Common myeloid progenitor, CD34-positive (primary cell): ENCODE measurements around the gene CYTH2.
"Not testable (repeated sequence)": the region's sequence is repeated elsewhere in the genome, so short reads cannot be mapped to it uniquely, and the experiment has no call there.

ENCODE experiments used
- CTCF ChIA-PET: fragments of 350-600 bp; sonication (Branson Sonifier 250); formaldehyde crosslinking; loops from one replicate; lab custom pipeline; 2021; ENCODE audit warnings: antibody characterized with exemption; lab: Charles Lee
- POLR2A ChIA-PET: fragments of 350-600 bp; sonication (Branson Sonifier 250); formaldehyde crosslinking; loops from one replicate; lab custom pipeline; 2021; ENCODE audit warnings: antibody characterized with exemption; lab: Charles Lee
- DNase-seq, 3 donors: peaks; one replicate each; pipeline versions ENCODE4 v3.0.0 to v3.0.0-alpha.2; 2013
- H3K27ac ChIP-seq, 2 experiments: 1 replicate in 1 of 2; 2 replicates in 1 of 2; pipeline ENCODE4 v1.7.0; 2013; ENCODE audit warnings: inconsistent platforms in 2 of 2, low read length in 2 of 2, mild to moderate bottlenecking in 2 of 2, low read depth in 1 of 2, moderate library complexity in 1 of 2; ENCODE audit not compliant: severe bottlenecking in 2 of 2, insufficient read depth in 1 of 2, poor library complexity in 1 of 2
- H3K27me3 ChIP-seq, 5 experiments: replicated peaks in 2 of 5; 1 replicate in 3 of 5; 2 replicates in 2 of 5; pipeline versions ENCODE4 v1.6.1 to v1.7.0; 2013; ENCODE audit warnings: low read length in 4 of 5, mild to moderate bottlenecking in 2 of 5, moderate library complexity in 2 of 5, inconsistent platforms in 1 of 5; ENCODE audit not compliant: insufficient read depth in 5 of 5, control insufficient read depth in 4 of 5
- H3K36me3 ChIP-seq, 4 experiments: 1 replicate in 2 of 4; 2 replicates in 2 of 4; pipeline versions ENCODE4 v1.6.1 to v1.7.0; 2013; ENCODE audit warnings: low read length in 3 of 4, control low read depth in 1 of 4, mild to moderate bottlenecking in 1 of 4; ENCODE audit not compliant: control insufficient read depth in 4 of 4, insufficient read depth in 4 of 4
- H3K4me1 ChIP-seq, 4 experiments: 1 replicate in 3 of 4; 2 replicates in 1 of 4; pipeline versions ENCODE4 v1.6.1 to v1.7.1; 2013; ENCODE audit warnings: low read length in 3 of 4, mild to moderate bottlenecking in 3 of 4, control low read depth in 1 of 4, inconsistent platforms in 1 of 4, moderate library complexity in 1 of 4; ENCODE audit not compliant: control insufficient read depth in 4 of 4, insufficient read depth in 4 of 4; ENCODE audit errors: control extremely low read depth in 1 of 4
- H3K4me3 ChIP-seq, 7 experiments: 1 replicate in 4 of 7; 2 replicates in 3 of 7; pipeline versions ENCODE4 v1.5.1 to v1.7.0; 2013; ENCODE audit warnings: mild to moderate bottlenecking in 7 of 7, low read length in 6 of 7, moderate library complexity in 6 of 7, inconsistent platforms in 2 of 7, low read depth in 2 of 7, control low read depth in 1 of 7; ENCODE audit not compliant: insufficient read depth in 4 of 7, control insufficient read depth in 1 of 7; ENCODE audit errors: extremely low read depth in 1 of 7
- H3K9me3 ChIP-seq, 5 experiments: 1 replicate in 4 of 5; 2 replicates in 1 of 5; pipeline versions ENCODE4 v1.6.1 to v1.7.1; 2013; ENCODE audit warnings: low read length in 4 of 5, mild to moderate bottlenecking in 2 of 5, inconsistent platforms in 1 of 5, low read depth in 1 of 5, moderate library complexity in 1 of 5; ENCODE audit not compliant: control insufficient read depth in 4 of 5, insufficient read depth in 2 of 5; ENCODE audit errors: control extremely low read depth in 1 of 5
- WGBS: methylation state at CpG from one replicate; pipeline ENCODE4 v1.1.5; 2013; ENCODE audit not compliant: insufficient coverage; 5-methylcytosine and 5-hydroxymethylcytosine counted together

The CYTH2 gene

DNA sequence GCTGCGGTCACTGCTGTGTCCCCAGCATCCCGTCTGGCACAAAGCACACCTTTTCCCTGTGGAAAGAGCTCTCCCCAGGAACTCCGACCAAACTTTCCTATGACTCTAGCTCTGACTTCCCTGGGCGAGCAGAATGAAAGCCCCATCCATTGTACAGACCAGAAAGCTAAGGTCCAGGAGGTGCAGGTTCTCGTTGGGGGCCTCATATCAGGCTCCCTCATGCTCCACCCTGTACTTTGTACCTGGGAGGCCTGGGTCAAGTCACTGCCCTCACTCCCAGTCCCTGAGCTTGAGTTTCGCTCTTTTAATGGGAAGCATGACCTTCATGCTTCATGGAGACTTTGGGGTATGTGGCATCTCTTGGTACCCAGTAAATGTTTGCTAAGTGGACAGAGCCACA, 18.4 kb downstream of the CYTH2 start:
- ChIA-PET CTCF (interaction anchor here (0.8 to 7.5 kb wide), 8 partner anchors 9 to 158 kb away, joined by 3 to 98 read pairs (median 4); partner anchors contain the start of gene CA11), POLR2A (no interaction called here)
- Histone ChIP-seq H3K27me3 (peaks cover 0 to 13% (median 0%) of the 10 kb centered on the region in 5 experiments), H3K4me1 (peaks cover 0 to 26% (median 20%) of the 10 kb centered on the region in 4 experiments), H3K36me3 (no peaks in the 10 kb centered on the region), H3K27ac (no peak overlapping the region), H3K9me3 (no peaks in the 10 kb centered on the region), H3K4me3 (no peak overlapping the region)
- WGBS: 96% methylated on average over 6 of the region's 6 CpGs
- DNase-seq: no peak

DNA sequence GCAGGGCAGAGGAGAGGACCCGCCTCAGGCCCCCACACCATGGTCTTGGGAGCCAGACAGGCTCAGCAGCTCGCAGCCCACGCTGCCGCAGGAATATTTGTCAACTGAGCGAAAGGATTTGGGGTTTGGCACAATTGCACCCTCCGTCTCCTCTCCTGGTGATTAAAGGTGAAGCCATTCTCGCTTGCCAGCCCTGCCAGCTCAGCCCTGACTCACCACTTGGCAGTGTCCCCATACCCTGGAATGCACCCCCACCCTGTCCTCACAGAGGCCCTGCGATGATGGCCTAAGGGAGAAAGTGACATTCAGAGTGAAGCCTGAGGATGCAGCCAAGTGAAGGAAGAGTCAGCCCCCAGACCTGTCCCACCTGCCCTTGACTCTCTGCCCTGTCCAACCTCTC, 18.8 kb downstream of the CYTH2 start:
- 93% methylated on average over 5 of the region's 8 CpGs for WGBS
- Histone ChIP-seq H3K36me3 (no peaks in the 10 kb centered on the region), H3K9me3 (no peaks in the 10 kb centered on the region), H3K27me3 (peaks cover 0 to 14% (median 0%) of the 10 kb centered on the region in 5 experiments), H3K4me3 (no peak overlapping the region), H3K27ac (no peak overlapping the region), H3K4me1 (peaks cover 0 to 30% (median 23%) of the 10 kb centered on the region in 4 experiments)
- ChIA-PET POLR2A (no interaction called here), CTCF (interaction anchor here (0.8 to 7.5 kb wide), 9 partner anchors 8 to 158 kb away, joined by 3 to 98 read pairs (median 4); partner anchors contain the start of gene CA11)
- DNase-seq: no peak

DNA sequence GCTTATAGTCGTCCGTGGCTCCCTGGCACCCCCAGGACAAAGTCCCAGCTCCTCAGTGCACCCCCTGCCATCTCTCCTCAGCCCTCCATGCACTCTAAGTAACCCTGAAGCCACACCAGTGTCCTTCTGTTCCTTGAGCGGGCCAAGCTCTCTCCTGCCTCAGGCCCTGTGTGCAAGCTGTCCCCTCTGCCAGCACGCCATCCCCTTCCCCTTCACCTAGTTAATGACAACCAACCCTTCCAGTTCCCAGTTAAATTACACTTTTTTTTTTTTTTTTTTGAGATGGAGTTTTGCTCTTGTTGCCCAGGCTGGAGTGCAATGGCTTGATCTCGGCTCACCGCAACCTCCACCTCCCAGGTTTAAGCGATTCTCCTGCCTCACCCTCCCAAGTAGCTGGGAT, 19.3 kb downstream of the CYTH2 start:
- H3K4me3 ChIP-seq, H3K9me3 ChIP-seq, H3K27ac ChIP-seq, H3K36me3 ChIP-seq, DNase-seq, POLR2A ChIA-PET: not testable (repeated sequence)
- Histone ChIP-seq H3K4me1 (peaks cover 0 to 30% (median 24%) of the 10 kb centered on the region in 4 experiments), H3K27me3 (peaks cover 0 to 14% (median 0%) of the 10 kb centered on the region in 5 experiments)
- CTCF ChIA-PET: interaction anchor here (0.6 to 7.5 kb wide), 7 partner anchors 9 to 221 kb away, joined by 3 to 98 read pairs (median 4); no protein-coding TSS in a partner anchor
- 100% methylated on average over 6 of the region's 7 CpGs for WGBS

DNA sequence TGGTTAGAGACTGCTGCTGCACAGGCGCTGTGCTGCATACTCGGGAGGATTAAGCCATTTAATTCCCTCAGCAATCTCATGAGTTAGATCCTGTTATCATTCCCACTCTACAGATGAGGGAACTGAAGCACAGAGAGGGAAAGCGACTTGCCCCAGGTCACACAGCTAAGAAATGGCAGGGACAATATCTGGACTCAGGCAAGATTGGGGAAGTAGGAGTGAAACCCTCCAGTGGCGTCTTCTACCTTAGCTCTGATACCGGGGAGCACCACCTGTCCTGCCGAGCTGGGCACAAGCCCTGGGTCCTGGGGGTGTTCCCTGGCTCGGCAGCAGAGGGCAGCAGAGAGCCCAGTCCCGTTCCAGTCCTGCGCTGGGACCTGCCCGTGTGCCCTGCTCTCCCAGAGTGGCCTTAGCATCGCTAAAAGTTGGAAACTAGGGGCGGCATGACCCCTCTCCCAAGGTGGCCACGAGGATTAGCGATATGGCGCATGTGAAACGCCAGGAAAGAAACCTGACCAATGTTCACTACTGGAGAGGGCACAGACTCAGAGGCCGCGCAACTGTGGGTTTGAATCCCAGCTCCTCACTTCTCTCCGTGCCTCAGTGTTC, 20.5 kb downstream of the CYTH2 start:
- POLR2A ChIA-PET: interaction anchor here (0.7 kb wide), 1 partner anchor 12 kb away, joined by 4 read pairs; no protein-coding TSS in a partner anchor
- Histone ChIP-seq H3K4me3 (no peak overlapping the region), H3K9me3 (no peaks in the 10 kb centered on the region), H3K36me3 (no peaks in the 10 kb centered on the region), H3K27me3 (peaks cover 0 to 19% (median 3%) of the 10 kb centered on the region in 5 experiments), H3K4me1 (peaks cover 0 to 37% (median 27%) of the 10 kb centered on the region in 4 experiments), H3K27ac (no peak overlapping the region)
- DNase-seq: peak; percentile 58 to 74 (median 69)
- 15% methylated on average over 17 of the region's 19 CpGs for WGBS
- CTCF ChIA-PET: interaction anchor here (0.6 to 7.5 kb wide), 20 partner anchors 8 to 223 kb away, joined by 3 to 98 read pairs (median 4); partner anchors contain the start of gene TMEM143

DNA sequence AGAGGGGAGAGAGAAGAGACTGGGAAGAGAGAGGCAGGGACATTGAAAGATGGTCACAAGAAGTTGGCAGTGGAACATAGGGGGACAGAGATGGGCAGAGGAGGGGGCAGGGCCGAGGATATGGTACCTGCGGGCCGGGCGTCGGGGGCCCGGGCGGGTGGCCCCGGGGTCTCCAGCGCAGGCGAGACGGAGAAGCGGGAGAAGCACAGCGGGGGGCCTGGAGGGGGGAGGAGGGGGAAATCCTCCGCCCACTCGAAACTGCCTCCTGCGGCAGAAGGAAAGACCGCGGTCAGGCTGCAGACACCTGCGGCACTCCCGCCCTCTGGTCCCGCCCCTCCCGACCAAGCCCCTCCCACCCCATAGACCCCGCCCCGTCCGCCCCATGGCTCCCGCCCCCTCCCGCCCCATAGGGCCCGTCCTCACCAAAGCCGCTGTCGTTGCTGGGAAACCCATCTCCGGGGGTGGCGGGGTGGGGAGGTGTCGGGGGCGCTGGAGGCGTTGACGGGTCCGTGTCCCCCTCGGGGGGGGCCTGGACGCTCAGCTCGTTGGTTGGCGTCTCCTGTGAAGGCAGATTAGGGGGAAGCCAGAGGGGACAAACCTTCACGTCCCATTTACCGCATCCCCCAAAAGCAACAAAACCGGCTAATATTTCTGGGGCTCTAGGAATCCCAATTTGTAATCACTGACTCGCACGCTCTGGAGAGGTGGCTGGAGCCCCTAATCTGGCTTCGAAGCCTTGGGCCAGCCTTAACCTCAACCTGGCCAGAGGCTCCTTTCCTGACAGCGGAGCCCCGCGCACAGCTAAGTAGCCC, 22.0 kb downstream of the CYTH2 start:
- Histone ChIP-seq H3K27me3 (peaks cover 0 to 21% (median 3%) of the 10 kb centered on the region in 5 experiments), H3K27ac (no peak overlapping the region), H3K4me1 (peaks cover 0 to 45% (median 36%) of the 10 kb centered on the region in 4 experiments), H3K9me3 (no peaks in the 10 kb centered on the region), H3K4me3 (peak overlapping the region in 4 of 7 experiments; percentile 23 to 61 (median 50)), H3K36me3 (no peaks in the 10 kb centered on the region)
- 5% methylated on average over 29 of the region's 50 CpGs for WGBS
- ChIA-PET POLR2A (no interaction called here), CTCF (interaction anchor here (0.6 to 7.5 kb wide), 5 partner anchors 11 to 605 kb away, joined by 3 to 98 read pairs (median 5); partner anchors contain the start of gene SULT2A1)
- DNase-seq: peak; percentile 60 to 80 (median 79)

DNA sequence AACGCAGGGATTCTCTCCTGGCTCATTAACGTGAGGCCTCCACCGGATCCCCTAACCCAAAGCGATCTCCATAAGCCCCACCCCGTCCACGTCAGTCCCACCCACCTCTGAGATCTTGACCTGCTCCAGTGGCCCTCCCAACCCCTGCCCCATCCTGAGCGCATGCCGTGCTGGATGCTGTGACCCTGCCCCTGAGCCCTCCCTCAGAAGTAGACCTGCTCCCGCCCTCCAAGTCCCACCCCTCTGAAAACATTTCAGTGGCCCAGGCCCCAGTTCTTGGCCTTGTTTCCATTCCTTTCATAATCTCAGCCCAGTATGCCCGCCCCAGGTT, 22.6 kb downstream of the CYTH2 start:
- ChIA-PET CTCF (interaction anchor here (7.5 kb wide), 1 partner anchor 95 kb away, joined by 98 read pairs; no protein-coding TSS in a partner anchor), POLR2A (no interaction called here)
- Histone ChIP-seq H3K4me1 (peaks cover 0 to 45% (median 36%) of the 10 kb centered on the region in 4 experiments), H3K27ac (no peak overlapping the region), H3K4me3 (peak overlapping the region in 3 of 7 experiments; percentile 40 to 61 (median 47)), H3K36me3 (no peaks in the 10 kb centered on the region), H3K9me3 (no peaks in the 10 kb centered on the region), H3K27me3 (peaks cover 0 to 22% (median 3%) of the 10 kb centered on the region in 5 experiments)
- no peak for DNase-seq
- WGBS: 36% methylated on average over 10 of the region's 10 CpGs
